NCI-H1930 (cell line): ENCODE data around the gene MYEOV.

ENCODE experiments used
- DNase-seq, 2 experiments: peaks; one replicate each; lab custom pipeline; 2025; lab: John Stamatoyannopoulos, UW

MYEOV gene

DNA sequence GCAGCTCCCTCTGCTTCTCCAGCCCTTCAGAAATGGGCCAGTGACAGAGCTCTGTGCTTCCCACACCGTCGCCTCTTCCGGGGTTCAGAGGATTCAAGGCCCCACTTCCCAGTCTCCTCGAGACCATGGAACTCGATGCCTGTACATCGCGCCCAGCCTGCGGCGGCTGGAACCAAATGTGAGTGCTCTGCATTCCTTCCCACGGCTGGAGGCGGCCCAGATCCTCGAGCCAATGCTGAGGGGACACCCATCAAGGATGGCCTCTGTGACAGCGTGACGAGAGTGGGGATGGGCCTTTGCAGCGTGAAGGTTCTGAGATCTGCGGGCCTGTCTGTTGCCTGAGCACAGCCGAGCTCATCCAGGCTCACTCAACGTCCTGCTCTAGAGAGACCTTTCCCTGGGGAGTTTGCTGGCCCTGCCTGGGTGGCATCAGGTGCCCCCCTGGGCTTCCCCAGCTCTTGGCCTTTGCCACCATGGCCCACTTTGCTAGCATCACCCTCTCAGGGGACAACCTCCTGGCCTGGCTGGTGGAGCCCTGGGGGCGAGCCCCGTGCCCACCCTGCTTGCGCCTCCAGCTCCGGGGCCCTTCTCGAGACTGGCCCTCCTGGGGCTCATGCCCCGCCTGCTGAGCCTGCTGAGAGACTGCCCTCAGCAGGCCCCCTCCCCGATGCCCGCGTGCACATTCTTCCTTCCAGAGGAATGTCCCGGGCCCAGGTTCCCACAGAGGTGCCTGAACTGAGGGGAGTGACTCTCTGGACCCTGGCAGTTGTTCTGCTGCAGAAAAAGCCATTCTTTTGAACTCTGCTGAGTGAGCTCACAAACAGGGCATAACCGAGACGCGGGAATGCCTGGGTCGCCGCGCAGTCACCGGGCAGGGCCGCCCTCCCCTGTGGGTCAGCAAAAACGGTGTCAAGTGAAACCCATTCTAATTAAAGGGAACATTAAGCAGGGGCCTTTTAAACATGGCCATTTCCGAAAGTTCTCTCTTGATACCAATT, 7.3 kb upstream of the MYEOV start:
- no peak for DNase-seq

DNA sequence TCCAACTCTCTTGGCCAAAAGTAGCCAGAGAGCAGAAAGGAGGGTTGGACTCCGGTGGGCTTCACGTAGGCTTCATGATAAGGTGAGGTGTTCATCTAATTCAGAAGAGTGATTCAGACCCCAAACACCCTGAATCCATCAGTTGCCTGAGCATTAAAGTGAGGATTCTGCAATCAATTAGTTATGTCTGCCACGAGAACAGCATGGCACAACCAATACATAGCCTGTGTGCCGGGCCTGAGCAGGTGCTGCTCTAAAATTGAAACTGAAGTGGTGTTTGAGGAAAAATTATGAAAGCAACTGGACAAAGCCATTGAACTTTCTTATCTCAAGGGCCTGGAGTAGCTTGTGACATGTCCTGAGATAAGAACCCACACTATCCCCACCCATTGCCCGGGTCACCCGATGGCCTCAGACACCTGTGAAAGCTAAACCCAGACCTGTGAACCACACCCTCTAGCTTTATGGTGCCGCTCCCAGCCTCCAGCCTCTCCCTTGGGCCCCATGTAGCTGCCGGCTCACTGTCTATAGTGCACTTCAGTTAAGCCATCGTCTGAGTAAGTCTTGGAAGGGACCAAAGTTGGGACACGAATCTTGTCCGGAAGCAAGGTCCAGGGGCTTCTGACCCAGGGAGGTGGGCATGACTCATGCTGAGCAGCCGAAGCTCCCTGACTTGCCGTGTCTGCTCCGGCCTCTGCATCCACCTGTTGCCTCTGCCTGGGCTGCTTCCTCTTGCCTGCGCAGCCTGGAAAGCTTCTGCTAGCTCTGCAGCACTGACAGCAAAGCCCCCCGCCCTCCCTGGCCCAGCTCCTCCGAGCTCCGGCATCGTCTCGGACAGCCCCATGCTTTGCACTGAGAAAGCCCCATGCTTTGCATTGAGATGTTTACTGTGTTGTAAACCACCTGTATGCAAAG, 5.7 kb upstream of the MYEOV start:
- DNase-seq, result no peak

- no peak for DNase-seq
Measured at GRCh38 chr11:69288883-69289242, 5.1 kb upstream of the MYEOV start.

GRCh38 chr11:69290806-69291205, 3.1 kb upstream of the MYEOV start:
- no peak for DNase-seq

- no peak for DNase-seq
Measured at GRCh38 chr11:69291459-69292110, 2.4 kb upstream of the MYEOV start.

DNA sequence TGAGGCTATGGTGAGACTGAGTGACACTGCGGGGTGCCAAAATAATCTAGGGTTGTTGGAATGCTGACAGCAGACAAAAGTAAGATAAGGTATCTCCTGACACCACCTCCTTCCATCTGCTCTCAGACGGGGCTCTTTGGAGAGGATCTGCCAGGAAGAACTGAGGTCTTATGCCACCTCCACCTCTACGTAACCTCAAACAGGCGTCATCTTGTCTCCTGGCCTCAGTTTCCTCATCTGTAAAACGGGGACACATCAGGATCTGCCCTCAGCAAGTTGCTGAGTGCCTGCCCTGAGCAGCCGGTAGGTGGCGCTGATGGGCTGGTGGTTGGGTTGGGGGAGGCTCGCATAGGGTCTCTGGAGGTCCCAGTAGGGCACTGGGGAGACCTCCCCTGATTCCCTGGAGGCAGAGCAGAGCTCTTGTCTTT, 1.7 kb upstream of the MYEOV start:
- no peak for DNase-seq

DNA sequence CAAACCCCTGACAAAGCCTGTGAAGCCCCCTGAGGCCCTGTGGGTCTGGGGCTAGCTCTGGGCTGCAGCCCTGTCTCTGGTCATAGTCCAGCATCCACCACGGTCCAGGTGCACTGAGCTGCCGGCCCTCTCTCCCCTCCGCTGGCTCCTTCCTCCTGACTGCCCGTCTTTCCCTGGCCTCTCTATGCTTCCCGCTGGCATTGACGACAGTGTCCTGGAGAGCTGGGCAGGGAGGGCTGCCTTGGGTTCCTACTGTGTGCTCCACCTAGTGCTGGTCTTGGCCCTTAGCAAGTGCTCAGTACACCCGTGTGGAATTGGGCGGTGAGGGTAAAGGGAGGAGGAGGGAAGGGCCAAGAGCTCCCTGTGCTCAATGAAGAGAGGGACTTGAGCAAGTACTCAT, 868 bp upstream of the MYEOV start:
- DNase-seq, result no peak

DNA sequence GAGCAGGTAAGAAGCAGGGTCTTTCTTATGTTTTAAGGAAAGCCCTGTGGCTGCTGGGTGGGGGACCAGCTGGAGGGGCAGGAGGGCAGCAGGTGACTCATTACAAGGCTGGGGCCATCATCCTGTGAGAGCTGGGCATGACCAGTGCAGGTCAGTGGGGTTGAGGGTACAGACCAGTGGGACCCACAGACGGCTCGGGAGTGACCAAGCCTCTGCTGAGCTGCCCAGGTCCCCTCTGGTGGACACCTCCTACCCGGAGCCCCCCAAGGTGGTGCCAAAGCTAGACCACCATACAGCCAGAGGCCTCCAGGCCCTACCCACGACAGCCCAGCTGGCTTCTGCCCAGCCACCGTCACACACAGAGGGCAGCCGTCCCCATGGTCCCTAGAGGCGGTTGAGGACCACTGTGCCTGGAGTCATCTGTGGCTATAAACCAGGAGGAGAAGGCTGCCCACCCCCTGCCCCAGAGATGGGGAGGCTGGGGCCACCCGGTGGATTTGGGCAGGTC, 670 bp downstream of the MYEOV start:
- no peak for DNase-seq

- DNase-seq, result no peak
Measured at GRCh38 chr11:69295079-69295994, 1.4 kb downstream of the MYEOV start.

GRCh38 chr11:69295995-69296889, 2.3 kb downstream of the MYEOV start:
- no peak for DNase-seq

DNA sequence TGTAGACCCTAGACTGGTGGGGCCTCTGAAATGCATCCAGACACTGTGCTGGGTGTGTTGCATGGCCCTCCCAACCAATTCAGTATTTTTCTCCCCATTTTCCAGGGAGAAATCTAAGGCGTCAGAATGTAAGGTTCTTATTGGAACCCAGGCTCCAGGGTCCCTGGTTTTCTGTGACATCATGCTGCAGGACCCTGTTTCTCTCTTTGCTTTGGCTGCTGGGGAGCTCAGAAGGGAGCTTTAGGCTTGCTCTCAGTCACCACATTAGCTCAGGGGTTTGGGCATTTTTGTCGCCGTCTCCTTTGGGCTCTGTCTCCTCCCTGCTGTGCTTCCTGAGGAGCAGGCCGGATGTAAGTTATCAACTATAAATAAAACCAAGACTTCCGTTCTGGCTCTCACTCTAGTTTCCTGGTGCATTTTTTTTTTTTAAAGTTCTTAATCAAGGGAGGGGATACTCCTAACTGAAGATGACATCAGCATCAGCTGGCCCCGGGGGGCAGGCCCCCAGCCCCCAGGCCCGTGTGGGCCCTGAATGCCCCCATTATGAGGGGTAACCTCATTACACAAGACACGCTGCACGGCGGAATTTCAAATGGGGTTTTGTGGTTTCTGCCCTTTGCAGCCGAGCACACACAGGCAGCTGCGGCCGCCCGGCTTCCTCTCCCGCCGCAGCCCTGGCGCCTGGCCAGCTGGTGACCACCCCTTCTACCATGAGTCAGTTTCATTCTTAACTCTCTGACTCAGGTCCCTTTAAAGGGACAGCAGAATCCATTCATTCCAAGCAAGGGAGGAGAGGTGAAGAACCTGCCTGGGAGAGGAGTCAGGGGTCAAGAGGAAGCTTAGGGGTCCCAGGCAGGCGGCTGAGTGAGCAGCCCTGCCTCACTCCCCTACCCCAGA, 3.2 kb downstream of the MYEOV start:
- DNase-seq, result no peak

GRCh38 chr11:69297787-69298266, 3.9 kb downstream of the MYEOV start:
- no peak for DNase-seq

GRCh38 chr11:69298267-69299022, 4.5 kb downstream of the MYEOV start:
- no peak for DNase-seq

- no peak for DNase-seq
Measured at GRCh38 chr11:69299023-69299461, 5.1 kb downstream of the MYEOV start.

DNA sequence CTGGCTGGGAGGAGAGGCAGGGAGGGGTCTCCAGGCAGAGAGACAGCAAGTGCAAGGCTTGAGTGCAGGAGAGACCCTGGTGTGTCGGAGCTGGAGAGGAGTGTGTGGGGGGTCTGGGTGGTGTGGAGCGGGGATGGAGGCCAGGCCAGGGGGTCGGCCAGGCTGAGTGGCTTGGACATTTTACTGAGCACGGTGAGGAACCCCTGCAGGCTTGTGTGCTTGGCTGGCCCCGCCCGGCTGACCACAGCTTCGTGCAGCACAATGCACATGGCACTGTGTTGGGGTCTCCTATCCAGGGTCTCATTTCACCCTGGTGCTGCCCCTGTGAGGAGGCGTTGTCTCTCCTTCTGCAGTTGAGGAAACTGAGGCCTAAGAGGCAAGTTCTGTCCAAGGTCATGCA, 5.6 kb downstream of the MYEOV start:
- DNase-seq, result no peak

DNA sequence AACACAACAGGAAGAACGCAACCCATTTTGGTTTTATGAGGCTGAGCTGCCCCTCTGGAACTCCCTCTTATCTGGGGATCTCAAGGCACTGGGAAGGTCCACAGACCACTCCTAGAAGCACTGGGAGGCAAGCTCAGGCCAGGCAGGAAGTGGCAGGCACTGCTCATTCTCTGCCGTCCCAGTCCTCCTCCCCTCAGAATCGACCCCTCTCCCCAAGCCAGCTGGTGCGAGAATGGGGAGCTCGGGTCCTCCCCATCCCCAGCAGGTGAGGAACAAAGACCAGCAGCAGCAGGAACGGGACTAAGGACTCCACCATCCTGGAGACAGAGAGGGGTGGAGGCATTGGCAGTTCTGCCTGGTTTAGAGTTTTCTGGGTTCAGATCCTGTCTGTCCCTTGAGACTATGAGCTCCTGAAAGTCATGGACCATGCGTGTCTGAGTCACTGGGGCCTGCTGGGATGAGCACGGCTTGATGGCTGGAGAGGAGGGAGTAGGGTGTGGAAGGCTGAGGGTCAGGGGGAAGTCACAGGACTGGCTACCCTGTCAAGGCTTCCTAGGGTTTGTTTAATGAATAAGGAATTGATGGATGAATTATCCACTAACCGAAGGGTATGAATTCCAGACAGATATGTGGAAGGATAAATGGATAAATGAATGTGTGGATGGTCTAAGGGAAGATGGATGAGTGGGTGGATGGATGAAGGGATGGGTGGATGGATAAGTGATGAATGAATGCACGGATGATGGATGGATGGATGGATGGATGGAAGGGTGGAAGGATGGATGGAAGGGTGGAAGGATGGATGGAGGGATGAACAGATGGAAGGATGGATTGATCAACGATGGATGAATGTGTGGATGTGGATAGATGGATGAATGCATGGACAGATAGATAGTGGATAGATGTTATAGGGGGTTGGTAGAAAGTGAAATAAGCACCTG, 6.4 kb downstream of the MYEOV start:
- no peak for DNase-seq

GRCh38 chr11:69301081-69301454, 7.1 kb downstream of the MYEOV start:
- DNase-seq, result no peak
